Sigmoid colon (tissue), 7 donors: Measurements from ENCODE around the gene PTPRU. TPM values are rescaled to one million over a fixed set of nuclear protein-coding genes. Genes with fewer than 3 reads are reported as not detected.

ENCODE experiments used
- DNase-seq: peaks from one replicate; pipeline ENCODE4 v3.0.0-alpha.2; 2019
- H3K27ac ChIP-seq, 4 donors: fragments of 200-600 bp; sonication (generic); one replicate each; pipeline ENCODE4 v1.5.1; 2016 to 2019; ENCODE audit warnings: mild to moderate bottlenecking in 1 of 4
- H3K27me3 ChIP-seq, 3 donors: fragments of 200-600 bp; sonication (generic); one replicate each; pipeline ENCODE4 v1.5.1; 2019; ENCODE audit warnings: mild to moderate bottlenecking in 1 of 3
- H3K36me3 ChIP-seq, 4 donors: fragments of 200-600 bp; sonication (generic); one replicate each; pipeline ENCODE4 v1.5.1; 2016 to 2019
- H3K4me1 ChIP-seq, 4 donors: fragments of 200-600 bp; sonication (generic); one replicate each; pipeline ENCODE4 v1.5.1; 2017 to 2019
- H3K4me3 ChIP-seq, 4 donors: fragments of 200-600 bp; sonication (generic); one replicate each; pipeline ENCODE4 v1.5.1; 2017 to 2019; ENCODE audit warnings: mild to moderate bottlenecking in 2 of 4, moderate library complexity in 1 of 4
- H3K9me3 ChIP-seq, 4 donors: fragments of 200-600 bp in 3 of 4; sonication (generic) in 3 of 4; one replicate each; pipeline versions ENCODE4 v1.5.1 to v1.6.1; 2013 to 2019
- CTCF ChIP-seq, 4 experiments: fragments of 450-650 bp in 3 of 4; fragments of 200-600 bp in 1 of 4; IDR thresholded peaks; one replicate each; pipeline ENCODE4 v1.5.1; 2016 to 2019; ENCODE audit warnings: antibody characterized with exemption in 4 of 4, mild to moderate bottlenecking in 3 of 4, moderate library complexity in 2 of 4
- EP300 ChIP-seq, 4 donors: sonication (generic); formaldehyde crosslinking; IDR thresholded peaks; one replicate each; pipeline ENCODE4 v1.6.1; 2017; ENCODE audit warnings: antibody characterized with exemption in 4 of 4
- POLR2A ChIP-seq, 2 donors: fragments of 450-650 bp; IDR thresholded peaks; one replicate each; pipeline ENCODE4 v1.6.1; 2016; ENCODE audit warnings: antibody characterized with exemption in 2 of 2, mild to moderate bottlenecking in 2 of 2, moderate library complexity in 2 of 2
- POLR2AphosphoS5 ChIP-seq, 4 donors: sonication (generic); formaldehyde crosslinking; IDR thresholded peaks; one replicate each; pipeline ENCODE4 v1.6.1; 2017; ENCODE audit warnings: antibody characterized with exemption in 4 of 4
- WGBS, 2 donors: extraction: QIAGEN DNeasy Blood & Tissue Kit; methylation state at CpG; one replicate each; pipeline ENCODE4 v1.1.7; 2013; 5-methylcytosine and 5-hydroxymethylcytosine counted together
- intact Hi-C: fragments of 100-400 bp; cut with DNase I; formaldehyde crosslinking; loops from one replicate; pipeline ENCODE4 v1.15.1; 2023
- polyA plus RNA-seq, 3 donors: library from polyadenylated mRNA; stranded (reverse); fragments of 200-250 nt; gene quantifications; one replicate each; pipeline ENCODE4 v1.2.3, GENCODE V29; 2013
- total RNA-seq, 4 donors: library from RNA; depleted of rRNA; stranded (reverse); fragments of >200 nt; gene quantifications; one replicate each; pipeline ENCODE4 v1.1.0, GENCODE V29; 2016
- donor health status: healthy with polysubstance abuse.
- donor health status: Bipolar disorder and iron deficiency.
- donor health status: healthy.

Gene PTPRU
- total and polyA plus RNA-seq, 7 donors = 0.92 to 35.7 (median 8.2) TPM

GRCh38 chr1:29236712-29237128, 398 bp downstream of the PTPRU start:
- Histone ChIP-seq H3K4me1 (peaks cover 0 to 24% (median 22%) of the 10 kb centered on the region in 4 donors), H3K4me3 (peak overlapping the region; percentile 58 to 67 (median 60)), H3K36me3 (no peaks in the 10 kb centered on the region), H3K9me3 (no peaks in the 10 kb centered on the region), H3K27me3 (peaks cover 0 to 8% (median 0%) of the 10 kb centered on the region in 3 donors), H3K27ac (peak overlapping the region in 3 of 4 donors; percentile 57 to 77 (median 66))
- no peak for TF ChIP-seq POLR2AphosphoS5 (IDR thresholded peaks at IDR 0.05)
- 1 to 2% methylated on average over 30 of the region's 30 CpGs for WGBS, 2 donors
- intact Hi-C loops = loop anchor here (1.0 to 5.0 kb wide), 6 partner anchors 611 to 1546 kb away; no protein-coding TSS in a partner anchor
- DNase-seq = no peak

- WGBS, 2 donors = 1% methylated on average over 79 of the region's 79 CpGs
- peak; percentile 80 for DNase-seq
- Histone ChIP-seq H3K36me3 (no peaks in the 10 kb centered on the region), H3K4me3 (peak overlapping the region; percentile 58 to 67 (median 60)), H3K9me3 (no peaks in the 10 kb centered on the region), H3K27me3 (peaks cover 0 to 8% (median 0%) of the 10 kb centered on the region in 3 donors), H3K4me1 (peaks cover 0 to 24% (median 22%) of the 10 kb centered on the region in 4 donors), H3K27ac (peak overlapping the region; percentile 44 to 77 (median 62))
- peak in 1 of 4 donors; percentile 23 for TF ChIP-seq POLR2AphosphoS5 (IDR thresholded peaks at IDR 0.05)
- TF ChIP-seq CTCF (IDR thresholded peaks at IDR 0.05) = no peak
- intact Hi-C loops = loop anchor here (2.0 to 5.0 kb wide), 5 partner anchors 610 to 1545 kb away; no protein-coding TSS in a partner anchor
Observed at GRCh38 chr1:29237129-29237821, 953 bp downstream of the PTPRU start.

- Histone ChIP-seq H3K36me3 (no peaks in the 10 kb centered on the region), H3K4me1 (peaks cover 0 to 24% (median 22%) of the 10 kb centered on the region in 4 donors), H3K27me3 (peaks cover 0 to 8% (median 0%) of the 10 kb centered on the region in 3 donors), H3K4me3 (peak overlapping the region; percentile 30 to 67 (median 60)), H3K9me3 (no peaks in the 10 kb centered on the region), H3K27ac (peak overlapping the region; percentile 31 to 78 (median 65))
- intact Hi-C loops = loop anchor here (2.0 to 5.0 kb wide), 5 partner anchors 609 to 1544 kb away; no protein-coding TSS in a partner anchor
- DNase-seq = peak; percentile 81
- WGBS, 2 donors = 1 to 2% methylated on average over 93 of the region's 93 CpGs
- TF ChIP-seq POLR2AphosphoS5 (IDR thresholded peaks at IDR 0.05) (no peak), EP300 (IDR thresholded peaks at IDR 0.05) (no peak), CTCF (IDR thresholded peaks at IDR 0.05) (no peak), POLR2A (IDR thresholded peaks at IDR 0.05) (no peak)
Observed at GRCh38 chr1:29237852-29238619, 1.7 kb downstream of the PTPRU start.

- peak overlapping the region; percentile 31 to 78 (median 65) for H3K27ac ChIP-seq
- intact Hi-C loops = loop anchor here (5.0 kb wide), 3 partner anchors 609 to 1544 kb away; no protein-coding TSS in a partner anchor
- no peak for DNase-seq
- H3K9me3 ChIP-seq = no peaks in the 10 kb centered on the region
- no peak for TF ChIP-seq POLR2A (IDR thresholded peaks at IDR 0.05)
- no peak for TF ChIP-seq POLR2AphosphoS5 (IDR thresholded peaks at IDR 0.05)
- TF ChIP-seq EP300 (IDR thresholded peaks at IDR 0.05) = no peak
- TF ChIP-seq CTCF (IDR thresholded peaks at IDR 0.05) = no peak
- peaks cover 0 to 24% (median 22%) of the 10 kb centered on the region in 4 donors for H3K4me1 ChIP-seq
- H3K27me3 ChIP-seq = peaks cover 0 to 8% (median 0%) of the 10 kb centered on the region in 3 donors
- no peaks in the 10 kb centered on the region for H3K36me3 ChIP-seq
- H3K4me3 ChIP-seq = peak overlapping the region in 3 of 4 donors; percentile 60 to 67 (median 60)
- WGBS, 2 donors = 36 to 37% methylated on average over 11 of the region's 11 CpGs
Observed at GRCh38 chr1:29238620-29239002, 2.3 kb downstream of the PTPRU start.

- Histone ChIP-seq H3K4me1 (peaks cover 0 to 24% (median 22%) of the 10 kb centered on the region in 4 donors), H3K4me3 (no peak overlapping the region), H3K27ac (peak overlapping the region in 2 of 4 donors; percentile 65 to 78), H3K36me3 (no peaks in the 10 kb centered on the region), H3K27me3 (peaks cover 0 to 8% (median 0%) of the 10 kb centered on the region in 3 donors), H3K9me3 (no peaks in the 10 kb centered on the region)
- intact Hi-C loops = loop anchor here (5.0 kb wide), 3 partner anchors 608 to 1543 kb away; no protein-coding TSS in a partner anchor
- no peak for TF ChIP-seq POLR2AphosphoS5 (IDR thresholded peaks at IDR 0.05)
- TF ChIP-seq POLR2A (IDR thresholded peaks at IDR 0.05) = no peak
- no peak for TF ChIP-seq EP300 (IDR thresholded peaks at IDR 0.05)
- no peak for TF ChIP-seq CTCF (IDR thresholded peaks at IDR 0.05)
- no peak for DNase-seq
- WGBS, 2 donors = 21 to 42% methylated on average over 7 of the region's 7 CpGs
Observed at GRCh38 chr1:29239142-29239541, 2.8 kb downstream of the PTPRU start.
